WTC11 (cell line): Measurements from ENCODE around the gene BRAF. TPM values are rescaled to one million over a fixed set of nuclear protein-coding genes. Genes with fewer than 3 reads are reported as not detected.

ENCODE experiments used
- ATAC-seq: fragments of 200-7000 bp; cut with Tn5 transposase; 2 replicates; pipeline ENCODE4 v1.10.0; 2021; ENCODE audit warnings: mild to moderate bottlenecking, moderate library complexity
- CTCF ChIA-PET: fragments of 300-600 bp; sonication (Branson Sonifier 250); formaldehyde crosslinking; loops from one replicate; lab custom pipeline; 2021; ENCODE audit warnings: antibody characterized with exemption; lab: Charles Lee
- POLR2A ChIA-PET: fragments of 350-600 bp; sonication (Branson Sonifier 250); formaldehyde crosslinking; loops from one replicate; lab custom pipeline; 2021; ENCODE audit warnings: antibody characterized with exemption; lab: Charles Lee
- DNase-seq: peaks from one replicate; pipeline ENCODE4 v3.0.0; 2021; ENCODE audit warnings: low spot score
- H3K27ac Mint-ChIP-seq: 2 replicates; pipeline ENCODE4 v1.8.0; 2021; ENCODE audit warnings: mixed read lengths
- H3K27me3 Mint-ChIP-seq: 2 replicates; pipeline ENCODE4 v1.8.0; 2021; ENCODE audit warnings: low read depth, mild to moderate bottlenecking, moderate library complexity, mixed read lengths
- H3K36me3 Mint-ChIP-seq: 2 replicates; pipeline ENCODE4 v1.8.0; 2021; ENCODE audit warnings: mixed read lengths
- H3K4me1 Mint-ChIP-seq: 2 replicates; pipeline ENCODE4 v1.8.0; 2022; ENCODE audit warnings: mixed read lengths
- H3K4me3 Mint-ChIP-seq: 2 replicates; pipeline ENCODE4 v1.8.0; 2021; ENCODE audit warnings: mild to moderate bottlenecking, moderate library complexity, mixed read lengths
- H3K9me3 Mint-ChIP-seq: 2 replicates; pipeline ENCODE4 v1.8.0; 2021; ENCODE audit warnings: mixed read lengths
- CBFB ChIP-seq: sonication (generic); formaldehyde crosslinking; IDR thresholded peaks from 2 replicates; pipeline ENCODE4 v1.8.1; 2022; ENCODE audit warnings: mild to moderate bottlenecking, low read depth, missing genetic modification reagents
- CREB1 ChIP-seq: sonication (generic); formaldehyde crosslinking; IDR thresholded peaks from 2 replicates; pipeline ENCODE4 v1.8.0; 2023; ENCODE audit warnings: mild to moderate bottlenecking, missing genetic modification reagents
- ESRRA ChIP-seq: sonication (generic); formaldehyde crosslinking; IDR thresholded peaks from 2 replicates; pipeline ENCODE4 v1.8.1; 2022; ENCODE audit warnings: mild to moderate bottlenecking, missing genetic modification reagents, borderline replicate concordance
- ETV6 ChIP-seq: sonication (generic); formaldehyde crosslinking; IDR thresholded peaks from 2 replicates; pipeline ENCODE4 v1.8.1; 2022; ENCODE audit warnings: mild to moderate bottlenecking, missing genetic modification reagents
- FOXJ3 ChIP-seq: sonication (generic); formaldehyde crosslinking; IDR thresholded peaks from 2 replicates; pipeline ENCODE4 v1.9.0; 2021; ENCODE audit warnings: missing genetic modification reagents, mild to moderate bottlenecking, borderline replicate concordance
- FOXP1 ChIP-seq: sonication (generic); formaldehyde crosslinking; IDR thresholded peaks from 2 replicates; pipeline ENCODE4 v1.8.0; 2022; ENCODE audit warnings: missing genetic modification reagents, mild to moderate bottlenecking, moderate library complexity, borderline replicate concordance
- MXD4 ChIP-seq: fragments of 250-450 bp; sonication (Bioruptor Pico); IDR thresholded peaks from 2 replicates; pipeline ENCODE4 v1.8.0; 2021; ENCODE audit warnings: mild to moderate bottlenecking, moderate library complexity, borderline replicate concordance
- ZNF121 ChIP-seq: sonication (generic); formaldehyde crosslinking; IDR thresholded peaks from 2 replicates; pipeline ENCODE4 v1.8.0; 2023; ENCODE audit warnings: missing genetic modification reagents
- ZNF219 ChIP-seq: sonication (generic); formaldehyde crosslinking; IDR thresholded peaks from 2 replicates; pipeline ENCODE4 v1.8.0; 2023; ENCODE audit warnings: missing genetic modification reagents, mild to moderate bottlenecking, borderline replicate concordance
- ZNF396 ChIP-seq: fragments of 250-450 bp; sonication (Bioruptor Pico); IDR thresholded peaks from 2 replicates; pipeline ENCODE4 v1.8.0; 2021; ENCODE audit warnings: mild to moderate bottlenecking, moderate library complexity, borderline replicate concordance
- total RNA-seq: library from RNA; stranded (reverse); gene quantifications from 3 replicates; pipeline ENCODE4 v1.2.3, GENCODE V29; 2021
- TF ChIP-seq, protein P1 (sequence below): fragments of 250-450 bp; sonication (Bioruptor Pico); IDR thresholded peaks from 2 replicates; pipeline ENCODE4 v1.9.0; 2021; ENCODE audit warnings: moderate library complexity, mild to moderate bottlenecking, inconsistent platforms, borderline replicate concordance
- TF ChIP-seq, protein P2 (sequence below): fragments of 250-450 bp; sonication (Bioruptor Pico); conservative IDR thresholded peaks from 2 replicates; pipeline ENCODE4 v1.9.0; 2021; ENCODE audit warnings: mild to moderate bottlenecking
- TF ChIP-seq, protein P3 (sequence below): sonication (generic); formaldehyde crosslinking; IDR thresholded peaks from 2 replicates; pipeline ENCODE4 v1.8.0; 2022; ENCODE audit warnings: missing genetic modification reagents
- TF ChIP-seq, protein P4 (sequence below): sonication (generic); formaldehyde crosslinking; IDR thresholded peaks from 2 replicates; pipeline ENCODE4 v1.8.0; 2022; ENCODE audit warnings: mild to moderate bottlenecking, missing genetic modification reagents
- TF ChIP-seq, protein P5 (sequence below): sonication (generic); formaldehyde crosslinking; IDR thresholded peaks from 2 replicates; pipeline ENCODE4 v1.8.1; 2022; ENCODE audit warnings: missing genetic modification reagents, borderline replicate concordance
- TF ChIP-seq, protein P6 (sequence below): fragments of 200-600 bp; IDR thresholded peaks from 2 replicates; pipeline ENCODE4 v1.8.0; 2022; ENCODE audit warnings: antibody characterized with exemption
- TF ChIP-seq, protein P7 (sequence below): fragments of 250-450 bp; sonication (Bioruptor Pico); IDR thresholded peaks from 2 replicates; pipeline ENCODE4 v1.8.0; 2021; ENCODE audit warnings: mild to moderate bottlenecking
- TF ChIP-seq, protein P8 (sequence below): sonication (generic); formaldehyde crosslinking; IDR thresholded peaks from 2 replicates; pipeline ENCODE4 v1.8.1; 2023; ENCODE audit warnings: mild to moderate bottlenecking, moderate library complexity, missing genetic modification reagents
- TF ChIP-seq, protein P9 (sequence below): sonication (generic); formaldehyde crosslinking; IDR thresholded peaks from 2 replicates; pipeline ENCODE4 v1.8.1; 2023; ENCODE audit warnings: mild to moderate bottlenecking, missing genetic modification reagents, moderate library complexity

The BRAF gene
- total RNA-seq, 1 experiment from 2014 or later = 29.2 TPM

DNA sequence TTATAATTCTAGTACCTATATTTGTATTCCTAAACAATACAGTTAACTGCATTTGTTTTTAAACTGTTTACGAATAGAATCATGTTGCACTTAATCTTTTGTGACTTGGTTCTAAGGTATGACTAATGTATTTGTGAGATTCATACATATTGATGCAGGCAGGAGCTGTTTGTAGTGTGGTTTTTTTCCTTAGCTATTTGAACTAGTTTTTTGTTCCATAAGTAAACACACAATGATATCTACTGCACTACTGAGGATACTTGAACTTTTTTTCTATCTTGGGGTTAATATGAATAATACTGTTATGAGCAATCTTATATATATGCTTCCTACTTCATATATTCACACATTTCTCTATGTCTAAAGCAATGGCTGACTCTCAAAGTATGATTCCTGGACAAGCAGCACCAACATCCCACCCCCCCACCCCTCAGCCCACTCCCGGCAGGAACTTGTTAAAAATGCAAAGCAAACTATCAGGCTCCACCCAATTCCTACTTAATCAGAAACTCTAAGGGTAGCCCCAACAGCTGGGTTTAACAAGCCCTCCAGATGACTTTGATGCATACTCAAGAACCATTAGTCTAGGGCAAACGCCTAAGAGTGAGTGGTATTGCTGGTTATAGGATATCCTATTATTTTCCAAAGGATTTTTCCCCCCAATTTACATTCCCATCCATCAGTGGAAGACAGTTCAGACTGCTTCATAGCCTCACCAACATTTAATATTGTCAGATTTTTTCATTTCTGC, 25.8 kb downstream of the BRAF start:
- Mint-ChIP-seq H3K9me3 (peaks cover 9% of the 10 kb centered on the region), H3K4me1 (peaks cover 31% of the 10 kb centered on the region), H3K36me3 (peaks cover 14% of the 10 kb centered on the region), H3K27ac (no peak overlapping the region), H3K4me3 (no peak overlapping the region), H3K27me3 (no peaks in the 10 kb centered on the region)
- ATAC-seq = no peak
- DNase-seq = no peak
- ChIA-PET POLR2A (no interaction called here), CTCF (interaction anchor here (0.6 kb wide), 1 partner anchor 83 kb away, joined by 3 read pairs; no protein-coding TSS in a partner anchor)
- TF ChIP-seq ZNF121 (CRISPR knock-in tag) (no peak), FOXJ3 (CRISPR knock-in tag) (no peak), ETV6 (no peak), CBFB (no peak), ZNF219 (CRISPR knock-in tag) (no peak), FOXP1 (CRISPR knock-in tag) (no peak), ESRRA (no peak), ZNF396 (CRISPR knock-in tag) (no peak), CREB1 (CRISPR knock-in tag) (no peak), MXD4 (CRISPR knock-in tag) (no peak)
- TF ChIP-seq, protein P1, sequence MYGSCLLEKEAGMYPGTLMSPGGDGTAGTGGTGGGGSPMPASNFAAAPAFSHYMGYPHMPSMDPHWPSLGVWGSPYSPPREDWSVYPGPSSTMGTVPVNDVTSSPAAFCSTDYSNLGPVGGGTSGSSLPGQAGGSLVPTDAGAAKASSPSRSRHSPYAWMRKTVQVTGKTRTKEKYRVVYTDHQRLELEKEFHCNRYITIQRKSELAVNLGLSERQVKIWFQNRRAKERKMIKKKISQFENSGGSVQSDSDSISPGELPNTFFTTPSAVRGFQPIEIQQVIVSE = no peak
- TF ChIP-seq, protein P2, sequence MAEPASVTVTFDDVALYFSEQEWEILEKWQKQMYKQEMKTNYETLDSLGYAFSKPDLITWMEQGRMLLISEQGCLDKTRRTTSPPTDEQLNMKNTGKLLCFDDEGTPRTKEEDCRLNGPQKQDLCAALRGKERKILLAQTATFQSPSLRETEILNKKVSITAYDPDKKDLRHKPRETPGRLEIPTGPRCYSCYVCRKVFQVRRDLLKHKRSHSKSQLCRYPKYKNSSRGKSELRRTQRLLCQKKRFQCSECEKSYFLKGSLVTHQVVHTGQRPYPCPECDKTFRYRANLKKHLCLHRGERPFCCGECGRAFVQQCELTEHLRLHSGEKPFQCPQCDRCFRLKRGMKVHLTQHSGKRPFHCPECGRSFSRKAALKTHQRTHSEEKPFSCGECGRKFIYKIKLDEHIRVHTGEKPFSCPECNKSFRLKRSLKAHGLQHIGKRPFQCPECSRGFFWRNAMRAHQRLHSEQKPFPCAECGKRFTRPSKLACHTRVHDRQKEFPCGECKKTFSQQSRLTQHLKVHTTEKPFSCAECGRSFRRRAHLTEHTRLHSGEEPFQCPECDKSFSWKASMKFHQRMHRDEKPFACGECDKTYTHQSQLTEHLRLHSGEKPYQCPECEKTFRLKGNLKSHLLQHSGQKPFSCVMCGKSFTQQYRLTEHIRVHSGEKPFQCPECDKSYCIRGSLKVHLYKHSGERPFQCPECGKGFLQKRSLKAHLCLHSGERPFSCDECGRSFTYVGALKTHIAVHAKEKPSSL (CRISPR knock-in tag) = no peak
- TF ChIP-seq, protein P3, sequence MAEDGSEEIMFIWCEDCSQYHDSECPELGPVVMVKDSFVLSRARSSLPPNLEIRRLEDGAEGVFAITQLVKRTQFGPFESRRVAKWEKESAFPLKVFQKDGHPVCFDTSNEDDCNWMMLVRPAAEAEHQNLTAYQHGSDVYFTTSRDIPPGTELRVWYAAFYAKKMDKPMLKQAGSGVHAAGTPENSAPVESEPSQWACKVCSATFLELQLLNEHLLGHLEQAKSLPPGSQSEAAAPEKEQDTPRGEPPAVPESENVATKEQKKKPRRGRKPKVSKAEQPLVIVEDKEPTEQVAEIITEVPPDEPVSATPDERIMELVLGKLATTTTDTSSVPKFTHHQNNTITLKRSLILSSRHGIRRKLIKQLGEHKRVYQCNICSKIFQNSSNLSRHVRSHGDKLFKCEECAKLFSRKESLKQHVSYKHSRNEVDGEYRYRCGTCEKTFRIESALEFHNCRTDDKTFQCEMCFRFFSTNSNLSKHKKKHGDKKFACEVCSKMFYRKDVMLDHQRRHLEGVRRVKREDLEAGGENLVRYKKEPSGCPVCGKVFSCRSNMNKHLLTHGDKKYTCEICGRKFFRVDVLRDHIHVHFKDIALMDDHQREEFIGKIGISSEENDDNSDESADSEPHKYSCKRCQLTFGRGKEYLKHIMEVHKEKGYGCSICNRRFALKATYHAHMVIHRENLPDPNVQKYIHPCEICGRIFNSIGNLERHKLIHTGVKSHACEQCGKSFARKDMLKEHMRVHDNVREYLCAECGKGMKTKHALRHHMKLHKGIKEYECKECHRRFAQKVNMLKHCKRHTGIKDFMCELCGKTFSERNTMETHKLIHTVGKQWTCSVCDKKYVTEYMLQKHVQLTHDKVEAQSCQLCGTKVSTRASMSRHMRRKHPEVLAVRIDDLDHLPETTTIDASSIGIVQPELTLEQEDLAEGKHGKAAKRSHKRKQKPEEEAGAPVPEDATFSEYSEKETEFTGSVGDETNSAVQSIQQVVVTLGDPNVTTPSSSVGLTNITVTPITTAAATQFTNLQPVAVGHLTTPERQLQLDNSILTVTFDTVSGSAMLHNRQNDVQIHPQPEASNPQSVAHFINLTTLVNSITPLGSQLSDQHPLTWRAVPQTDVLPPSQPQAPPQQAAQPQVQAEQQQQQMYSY (CRISPR knock-in tag) = no peak
- TF ChIP-seq, protein P4, sequence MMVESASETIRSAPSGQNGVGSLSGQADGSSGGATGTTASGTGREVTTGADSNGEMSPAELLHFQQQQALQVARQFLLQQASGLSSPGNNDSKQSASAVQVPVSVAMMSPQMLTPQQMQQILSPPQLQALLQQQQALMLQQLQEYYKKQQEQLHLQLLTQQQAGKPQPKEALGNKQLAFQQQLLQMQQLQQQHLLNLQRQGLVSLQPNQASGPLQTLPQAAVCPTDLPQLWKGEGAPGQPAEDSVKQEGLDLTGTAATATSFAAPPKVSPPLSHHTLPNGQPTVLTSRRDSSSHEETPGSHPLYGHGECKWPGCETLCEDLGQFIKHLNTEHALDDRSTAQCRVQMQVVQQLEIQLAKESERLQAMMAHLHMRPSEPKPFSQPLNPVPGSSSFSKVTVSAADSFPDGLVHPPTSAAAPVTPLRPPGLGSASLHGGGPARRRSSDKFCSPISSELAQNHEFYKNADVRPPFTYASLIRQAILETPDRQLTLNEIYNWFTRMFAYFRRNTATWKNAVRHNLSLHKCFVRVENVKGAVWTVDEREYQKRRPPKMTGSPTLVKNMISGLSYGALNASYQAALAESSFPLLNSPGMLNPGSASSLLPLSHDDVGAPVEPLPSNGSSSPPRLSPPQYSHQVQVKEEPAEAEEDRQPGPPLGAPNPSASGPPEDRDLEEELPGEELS (CRISPR knock-in tag) = no peak
- TF ChIP-seq, protein P5, sequence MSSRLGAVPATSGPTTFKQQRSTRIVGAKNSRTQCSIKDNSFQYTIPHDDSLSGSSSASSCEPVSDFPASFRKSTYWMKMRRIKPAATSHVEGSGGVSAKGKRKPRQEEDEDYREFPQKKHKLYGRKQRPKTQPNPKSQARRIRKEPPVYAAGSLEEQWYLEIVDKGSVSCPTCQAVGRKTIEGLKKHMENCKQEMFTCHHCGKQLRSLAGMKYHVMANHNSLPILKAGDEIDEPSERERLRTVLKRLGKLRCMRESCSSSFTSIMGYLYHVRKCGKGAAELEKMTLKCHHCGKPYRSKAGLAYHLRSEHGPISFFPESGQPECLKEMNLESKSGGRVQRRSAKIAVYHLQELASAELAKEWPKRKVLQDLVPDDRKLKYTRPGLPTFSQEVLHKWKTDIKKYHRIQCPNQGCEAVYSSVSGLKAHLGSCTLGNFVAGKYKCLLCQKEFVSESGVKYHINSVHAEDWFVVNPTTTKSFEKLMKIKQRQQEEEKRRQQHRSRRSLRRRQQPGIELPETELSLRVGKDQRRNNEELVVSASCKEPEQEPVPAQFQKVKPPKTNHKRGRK (CRISPR knock-in tag) = no peak
- TF ChIP-seq, protein P6, sequence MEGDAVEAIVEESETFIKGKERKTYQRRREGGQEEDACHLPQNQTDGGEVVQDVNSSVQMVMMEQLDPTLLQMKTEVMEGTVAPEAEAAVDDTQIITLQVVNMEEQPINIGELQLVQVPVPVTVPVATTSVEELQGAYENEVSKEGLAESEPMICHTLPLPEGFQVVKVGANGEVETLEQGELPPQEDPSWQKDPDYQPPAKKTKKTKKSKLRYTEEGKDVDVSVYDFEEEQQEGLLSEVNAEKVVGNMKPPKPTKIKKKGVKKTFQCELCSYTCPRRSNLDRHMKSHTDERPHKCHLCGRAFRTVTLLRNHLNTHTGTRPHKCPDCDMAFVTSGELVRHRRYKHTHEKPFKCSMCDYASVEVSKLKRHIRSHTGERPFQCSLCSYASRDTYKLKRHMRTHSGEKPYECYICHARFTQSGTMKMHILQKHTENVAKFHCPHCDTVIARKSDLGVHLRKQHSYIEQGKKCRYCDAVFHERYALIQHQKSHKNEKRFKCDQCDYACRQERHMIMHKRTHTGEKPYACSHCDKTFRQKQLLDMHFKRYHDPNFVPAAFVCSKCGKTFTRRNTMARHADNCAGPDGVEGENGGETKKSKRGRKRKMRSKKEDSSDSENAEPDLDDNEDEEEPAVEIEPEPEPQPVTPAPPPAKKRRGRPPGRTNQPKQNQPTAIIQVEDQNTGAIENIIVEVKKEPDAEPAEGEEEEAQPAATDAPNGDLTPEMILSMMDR = no peak
- TF ChIP-seq, protein P7, sequence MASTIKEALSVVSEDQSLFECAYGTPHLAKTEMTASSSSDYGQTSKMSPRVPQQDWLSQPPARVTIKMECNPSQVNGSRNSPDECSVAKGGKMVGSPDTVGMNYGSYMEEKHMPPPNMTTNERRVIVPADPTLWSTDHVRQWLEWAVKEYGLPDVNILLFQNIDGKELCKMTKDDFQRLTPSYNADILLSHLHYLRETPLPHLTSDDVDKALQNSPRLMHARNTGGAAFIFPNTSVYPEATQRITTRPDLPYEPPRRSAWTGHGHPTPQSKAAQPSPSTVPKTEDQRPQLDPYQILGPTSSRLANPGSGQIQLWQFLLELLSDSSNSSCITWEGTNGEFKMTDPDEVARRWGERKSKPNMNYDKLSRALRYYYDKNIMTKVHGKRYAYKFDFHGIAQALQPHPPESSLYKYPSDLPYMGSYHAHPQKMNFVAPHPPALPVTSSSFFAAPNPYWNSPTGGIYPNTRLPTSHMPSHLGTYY (CRISPR knock-in tag) = no peak
- TF ChIP-seq, protein P8, sequence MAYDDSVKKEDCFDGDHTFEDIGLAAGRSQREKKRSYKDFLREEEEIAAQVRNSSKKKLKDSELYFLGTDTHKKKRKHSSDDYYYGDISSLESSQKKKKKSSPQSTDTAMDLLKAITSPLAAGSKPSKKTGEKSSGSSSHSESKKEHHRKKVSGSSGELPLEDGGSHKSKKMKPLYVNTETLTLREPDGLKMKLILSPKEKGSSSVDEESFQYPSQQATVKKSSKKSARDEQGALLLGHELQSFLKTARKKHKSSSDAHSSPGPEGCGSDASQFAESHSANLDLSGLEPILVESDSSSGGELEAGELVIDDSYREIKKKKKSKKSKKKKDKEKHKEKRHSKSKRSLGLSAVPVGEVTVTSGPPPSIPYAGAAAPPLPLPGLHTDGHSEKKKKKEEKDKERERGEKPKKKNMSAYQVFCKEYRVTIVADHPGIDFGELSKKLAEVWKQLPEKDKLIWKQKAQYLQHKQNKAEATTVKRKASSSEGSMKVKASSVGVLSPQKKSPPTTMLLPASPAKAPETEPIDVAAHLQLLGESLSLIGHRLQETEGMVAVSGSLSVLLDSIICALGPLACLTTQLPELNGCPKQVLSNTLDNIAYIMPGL (CRISPR knock-in tag) = no peak
- TF ChIP-seq, protein P9, sequence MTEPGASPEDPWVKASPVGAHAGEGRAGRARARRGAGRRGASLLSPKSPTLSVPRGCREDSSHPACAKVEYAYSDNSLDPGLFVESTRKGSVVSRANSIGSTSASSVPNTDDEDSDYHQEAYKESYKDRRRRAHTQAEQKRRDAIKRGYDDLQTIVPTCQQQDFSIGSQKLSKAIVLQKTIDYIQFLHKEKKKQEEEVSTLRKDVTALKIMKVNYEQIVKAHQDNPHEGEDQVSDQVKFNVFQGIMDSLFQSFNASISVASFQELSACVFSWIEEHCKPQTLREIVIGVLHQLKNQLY (CRISPR knock-in tag) = no peak
